ENCODE data around the gene SPOCK1. TPM values are rescaled to one million over a fixed set of nuclear protein-coding genes. Genes with fewer than 3 reads are reported as not detected.

SPOCK1 gene
- total RNA-seq, 1 experiment from 2014 or later, result 23.9 TPM

DNA sequence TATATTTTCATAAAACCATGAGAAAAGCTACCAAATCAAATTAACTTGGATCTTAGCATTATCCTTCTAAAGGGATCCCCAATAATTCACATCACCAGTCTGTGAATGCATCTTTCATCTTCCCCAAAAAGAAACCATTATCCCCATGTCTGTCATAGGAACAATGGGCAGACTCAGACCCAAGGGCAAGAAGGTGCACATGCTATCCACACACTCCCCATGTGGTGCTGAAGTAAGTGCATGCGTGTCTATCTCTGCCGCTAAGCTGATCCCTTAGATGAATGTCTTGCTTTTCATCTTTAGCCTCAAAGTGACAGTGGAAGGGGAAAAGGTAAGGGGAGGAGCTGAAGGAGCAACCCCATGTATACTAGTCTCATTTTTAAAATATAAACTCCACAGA lies 10.2 kb downstream of the SPOCK1 start:
- no TSS peak for BruUV-seq (replicated peaks)
- POLR2A ChIA-PET (ENCODE audit: unreplicated experiment), result no interaction called here

GRCh38 chr5:137488516-137488915 lies 10.6 kb downstream of the SPOCK1 start:
- Histone ChIP-seq H2AFZ (no peak overlapping the region), H3F3A (ENCODE audit: insufficient read depth, low read depth) (no peaks in the 10 kb centered on the region), H4K20me1 (ENCODE audit: insufficient read depth) (no peaks in the 10 kb centered on the region), H3K9me3 (ENCODE audit: insufficient read depth, low read depth) (no peaks in the 10 kb centered on the region), H3K4me2 (no peak overlapping the region), H3K4me1 (replicated peaks; ENCODE audit: insufficient read depth) (no peaks in the 10 kb centered on the region), H3K27me3 (ENCODE audit: insufficient read depth, low read depth) (no peaks in the 10 kb centered on the region), H3K27ac (no peak overlapping the region), H3K36me3 (ENCODE audit: low read depth) (no peaks in the 10 kb centered on the region), H3K9me2 (ENCODE audit: insufficient read depth) (no peaks in the 10 kb centered on the region), H3K4me3 (no peak overlapping the region), H3K79me2 (ENCODE audit: low read depth) (no peaks in the 10 kb centered on the region)
- ChIA-PET POLR2A (ENCODE audit: unreplicated experiment) (no interaction called here), CTCF (no interaction called here)
- intact Hi-C loops (cut with micrococcal nuclease; ENCODE audit: unreplicated experiment), result no loop called here
- no TSS peak for BruUV-seq (replicated peaks)
- no peak for DNase-seq
- TF ChIP-seq CTCF (conservative IDR thresholded peaks at IDR 0.05) (no peak), EZH2 (IDR thresholded peaks at IDR 0.05; ENCODE audit: low read depth) (no peak)

More for the DNA sequence above, 10.2 kb downstream of the SPOCK1 start:
- H2AFZ ChIP-seq, result no peak overlapping the region
- no peaks in the 10 kb centered on the region for H3F3A ChIP-seq (ENCODE audit: insufficient read depth, low read depth)
- intact Hi-C loops (cut with micrococcal nuclease; ENCODE audit: unreplicated experiment), result no loop called here
- H3K27me3 ChIP-seq (ENCODE audit: insufficient read depth, low read depth), result no peaks in the 10 kb centered on the region
- peak in 1 of 2 experiments; percentile 16 for DNase-seq
- no peaks in the 10 kb centered on the region for H4K20me1 ChIP-seq (ENCODE audit: insufficient read depth)
- H3K9me3 ChIP-seq (ENCODE audit: insufficient read depth, low read depth), result no peaks in the 10 kb centered on the region
- H3K27ac ChIP-seq, result no peak overlapping the region
- H3K4me3 ChIP-seq, result no peak overlapping the region
- H3K4me1 ChIP-seq (replicated peaks; ENCODE audit: insufficient read depth), result no peaks in the 10 kb centered on the region
- no peak for TF ChIP-seq EZH2 (IDR thresholded peaks at IDR 0.05; ENCODE audit: low read depth)
- TF ChIP-seq CTCF (conservative IDR thresholded peaks at IDR 0.05), result no peak
- H3K36me3 ChIP-seq (ENCODE audit: low read depth), result no peaks in the 10 kb centered on the region
- H3K4me2 ChIP-seq, result no peak overlapping the region
- CTCF ChIA-PET, result no interaction called here
- no peaks in the 10 kb centered on the region for H3K9me2 ChIP-seq (ENCODE audit: insufficient read depth)
- no peaks in the 10 kb centered on the region for H3K79me2 ChIP-seq (ENCODE audit: low read depth)

DNA sequence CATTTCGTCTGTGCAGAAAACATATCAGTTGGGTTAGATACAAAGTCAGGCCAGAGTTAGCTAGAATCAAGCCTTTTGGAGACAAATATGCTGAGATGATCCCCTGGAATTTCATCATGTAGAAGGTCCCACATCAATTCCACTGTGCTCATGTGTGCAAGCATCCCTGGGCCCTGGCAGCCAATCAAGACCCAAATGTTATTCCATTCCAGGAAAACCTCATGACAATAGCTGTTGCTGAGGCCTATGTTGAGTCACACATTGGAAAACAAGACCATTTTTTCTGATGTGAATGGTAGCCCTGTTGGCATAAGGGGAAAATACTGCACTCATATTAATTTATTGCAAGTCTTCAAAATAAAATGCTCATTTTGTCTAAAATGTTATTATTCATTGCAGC lies 11.5 kb downstream of the SPOCK1 start:
- Histone ChIP-seq H2AFZ (no peak overlapping the region), H3K4me2 (no peak overlapping the region), H3K27me3 (ENCODE audit: insufficient read depth, low read depth) (no peaks in the 10 kb centered on the region), H3F3A (ENCODE audit: insufficient read depth, low read depth) (no peaks in the 10 kb centered on the region), H3K9me3 (ENCODE audit: insufficient read depth, low read depth) (no peaks in the 10 kb centered on the region), H3K79me2 (ENCODE audit: low read depth) (no peaks in the 10 kb centered on the region), H3K9me2 (ENCODE audit: insufficient read depth) (no peaks in the 10 kb centered on the region), H3K4me3 (no peak overlapping the region), H3K4me1 (replicated peaks; ENCODE audit: insufficient read depth) (no peaks in the 10 kb centered on the region), H4K20me1 (ENCODE audit: insufficient read depth) (no peaks in the 10 kb centered on the region), H3K36me3 (ENCODE audit: low read depth) (no peaks in the 10 kb centered on the region), H3K27ac (no peak overlapping the region)
- ChIA-PET POLR2A (ENCODE audit: unreplicated experiment) (no interaction called here), CTCF (no interaction called here)
- no peak for TF ChIP-seq EZH2 (IDR thresholded peaks at IDR 0.05; ENCODE audit: low read depth)
- TF ChIP-seq CTCF (conservative IDR thresholded peaks at IDR 0.05), result no peak
- BruUV-seq (replicated peaks), result no TSS peak
- no peak for DNase-seq
- intact Hi-C loops (cut with micrococcal nuclease; ENCODE audit: unreplicated experiment), result no loop called here

Measured in PC-9 (cell line).